Fibroblast of lung (primary cell): Measurements from ENCODE around the gene GH2. TPM values are rescaled to one million over a fixed set of nuclear protein-coding genes. Genes with fewer than 3 reads are reported as not detected.
"Not testable (repeated sequence)": the region's sequence is repeated elsewhere in the genome, so short reads cannot be mapped to it uniquely, and the experiment has no call there.

ENCODE experiments used
- DNase-seq, 2 donors: peaks; one replicate each; pipeline versions ENCODE4 v3.0.0 to v3.0.0-alpha.2; 2010; ENCODE audit warnings: low read depth in 2 of 2
- H2AFZ ChIP-seq: 2 replicates; pipeline ENCODE4 v1.5.1; 2012; ENCODE audit warnings: low read length, control low read depth, inconsistent platforms
- H3K27ac ChIP-seq: 2 replicates; pipeline ENCODE4 v1.5.1; 2011; ENCODE audit warnings: low read length, control low read depth; ENCODE audit not compliant: insufficient read depth
- H3K27me3 ChIP-seq: 2 replicates; pipeline ENCODE4 v1.5.1; 2011; ENCODE audit warnings: mild to moderate bottlenecking, low read length; ENCODE audit not compliant: control insufficient read depth, insufficient read depth
- H3K36me3 ChIP-seq: 2 replicates; pipeline ENCODE4 v1.5.1; 2011; ENCODE audit warnings: low read length; ENCODE audit not compliant: control insufficient read depth, insufficient read depth
- H3K4me1 ChIP-seq: 2 replicates; pipeline ENCODE4 v1.5.1; 2011; ENCODE audit warnings: low read length; ENCODE audit not compliant: control insufficient read depth, insufficient read depth; ENCODE audit errors: extremely low read depth
- H3K4me2 ChIP-seq: 2 replicates; pipeline ENCODE4 v1.5.1; 2011; ENCODE audit warnings: low read length, control low read depth; ENCODE audit not compliant: insufficient read depth; ENCODE audit errors: extremely low read depth
- H3K4me3 ChIP-seq, 4 experiments: fragments of 200-600 bp in 1 of 4; sonication (generic) in 1 of 4; replicated peaks in 1 of 4; 2 replicates each; pipeline ENCODE4 v1.5.1; 2011 to 2016; ENCODE audit warnings: low read length in 4 of 4, low read depth in 3 of 4, mild to moderate bottlenecking in 3 of 4, control low read depth in 2 of 4, inconsistent platforms in 1 of 4, mixed read lengths in 1 of 4; ENCODE audit not compliant: insufficient read depth in 1 of 4; ENCODE audit errors: control extremely low read depth in 1 of 4
- H3K79me2 ChIP-seq: 2 replicates; pipeline ENCODE4 v1.5.1; 2012; ENCODE audit warnings: mild to moderate bottlenecking, low read length, inconsistent platforms; ENCODE audit not compliant: control insufficient read depth, insufficient read depth
- H3K9ac ChIP-seq: 2 replicates; pipeline ENCODE4 v1.5.1; 2011; ENCODE audit warnings: mild to moderate bottlenecking, low read length, control low read depth; ENCODE audit not compliant: insufficient read depth
- H3K9me3 ChIP-seq: 2 replicates; pipeline ENCODE4 v1.5.1; 2012; ENCODE audit warnings: low read depth, low read length; ENCODE audit not compliant: control insufficient read depth, insufficient read depth
- H4K20me1 ChIP-seq: 2 replicates; pipeline ENCODE4 v1.5.1; 2011; ENCODE audit warnings: low read length; ENCODE audit not compliant: control insufficient read depth, insufficient read depth; ENCODE audit errors: extremely low read depth
- polyA plus RNA-seq, 2 donors: library from polyadenylated mRNA; depleted of rRNA in 1 of 2; stranded (reverse) in 1 of 2; unstranded in 1 of 2; fragments of >200 nt; gene quantifications; 2 replicates each; pipeline ENCODE4 v1.2.1, GENCODE V29; 2011 to 2012; ENCODE audit warnings: missing spikeins in 1 of 2
- total RNA-seq: library from RNA; depleted of rRNA; stranded (reverse); fragments of >200 nt; gene quantifications from 2 replicates; pipeline ENCODE4 v1.2.1, GENCODE V29; 2014
- TF ChIP-seq, protein P1 (sequence below), 2 donors: IDR thresholded peaks in 1 of 2; conservative IDR thresholded peaks in 1 of 2; 1 replicate in 1 of 2; 2 replicates in 1 of 2; pipeline ENCODE4 v1.5.1; 2011 to 2012; ENCODE audit warnings: low read length in 2 of 2, control low read depth in 1 of 2, inconsistent platforms in 1 of 2, low read depth in 1 of 2, mild to moderate bottlenecking in 1 of 2

GH2 gene
- total and polyA plus RNA-seq, 2 donors (not counting 1 experiment from before 2014, with no cell fraction given), result not detected

DNA sequence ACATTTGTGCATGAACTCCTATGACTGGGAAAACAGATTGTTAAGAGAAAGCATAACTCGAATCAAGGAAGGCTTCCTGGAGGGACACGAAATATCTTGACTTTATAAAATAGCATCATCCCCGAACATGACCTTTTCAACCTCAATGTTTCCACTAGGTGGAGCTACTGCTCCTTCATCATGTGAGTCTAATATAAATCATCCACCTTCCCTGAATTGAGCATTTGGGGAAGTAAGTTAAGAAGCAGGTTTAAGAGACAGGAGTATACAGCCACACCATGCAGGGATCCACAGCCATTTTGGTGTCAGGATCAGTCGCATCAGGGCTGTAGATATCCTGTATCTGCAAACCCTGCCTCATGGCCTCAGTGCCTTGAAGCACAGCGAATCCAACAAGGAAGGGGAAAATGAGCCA, 22.1 kb upstream of the GH2 start:
- H3K4me3 ChIP-seq, H3K36me3 ChIP-seq, H3K27me3 ChIP-seq, H4K20me1 ChIP-seq, H3K9ac ChIP-seq, H3K4me2 ChIP-seq, H2AFZ ChIP-seq, H3K79me2 ChIP-seq, H3K9me3 ChIP-seq, H3K27ac ChIP-seq, H3K4me1 ChIP-seq: not testable (repeated sequence)
- DNase-seq, result peak in 1 of 2 donors; percentile 8
- TF ChIP-seq, protein P1, sequence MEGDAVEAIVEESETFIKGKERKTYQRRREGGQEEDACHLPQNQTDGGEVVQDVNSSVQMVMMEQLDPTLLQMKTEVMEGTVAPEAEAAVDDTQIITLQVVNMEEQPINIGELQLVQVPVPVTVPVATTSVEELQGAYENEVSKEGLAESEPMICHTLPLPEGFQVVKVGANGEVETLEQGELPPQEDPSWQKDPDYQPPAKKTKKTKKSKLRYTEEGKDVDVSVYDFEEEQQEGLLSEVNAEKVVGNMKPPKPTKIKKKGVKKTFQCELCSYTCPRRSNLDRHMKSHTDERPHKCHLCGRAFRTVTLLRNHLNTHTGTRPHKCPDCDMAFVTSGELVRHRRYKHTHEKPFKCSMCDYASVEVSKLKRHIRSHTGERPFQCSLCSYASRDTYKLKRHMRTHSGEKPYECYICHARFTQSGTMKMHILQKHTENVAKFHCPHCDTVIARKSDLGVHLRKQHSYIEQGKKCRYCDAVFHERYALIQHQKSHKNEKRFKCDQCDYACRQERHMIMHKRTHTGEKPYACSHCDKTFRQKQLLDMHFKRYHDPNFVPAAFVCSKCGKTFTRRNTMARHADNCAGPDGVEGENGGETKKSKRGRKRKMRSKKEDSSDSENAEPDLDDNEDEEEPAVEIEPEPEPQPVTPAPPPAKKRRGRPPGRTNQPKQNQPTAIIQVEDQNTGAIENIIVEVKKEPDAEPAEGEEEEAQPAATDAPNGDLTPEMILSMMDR (conservative IDR thresholded peaks at IDR 0.05 in 1 of 2, IDR thresholded peaks at IDR 0.05 in 1 of 2; ENCODE audit: low read depth in 1 of 2, low read length in 2 of 2), result peak; percentile 25 to 31

DNA sequence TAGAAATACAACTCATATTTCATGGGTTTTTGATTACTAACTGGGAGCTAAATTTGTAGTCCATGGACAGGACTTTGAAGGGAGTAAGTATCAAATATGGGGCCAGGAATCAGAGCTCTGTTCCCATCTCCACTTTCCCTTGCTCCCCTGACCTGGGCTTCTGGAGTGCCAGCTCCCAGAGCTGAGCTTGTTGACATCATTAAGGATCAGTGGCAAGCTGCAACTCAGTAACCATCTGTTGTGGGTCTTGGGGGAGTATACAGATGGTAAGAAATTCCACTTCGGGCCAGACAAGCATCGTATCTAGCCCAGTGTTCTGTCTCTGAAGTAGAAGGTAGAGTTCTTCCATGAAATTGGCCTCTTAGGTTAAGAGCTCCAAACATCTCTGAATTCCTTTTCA, 20.2 kb upstream of the GH2 start:
- not testable (repeated sequence) for H3K36me3 ChIP-seq, H3K79me2 ChIP-seq, H3K4me2 ChIP-seq, H3K4me1 ChIP-seq, DNase-seq, H3K27me3 ChIP-seq, H3K9me3 ChIP-seq, H3K27ac ChIP-seq, H3K9ac ChIP-seq, H2AFZ ChIP-seq, H4K20me1 ChIP-seq, H3K4me3 ChIP-seq

DNA sequence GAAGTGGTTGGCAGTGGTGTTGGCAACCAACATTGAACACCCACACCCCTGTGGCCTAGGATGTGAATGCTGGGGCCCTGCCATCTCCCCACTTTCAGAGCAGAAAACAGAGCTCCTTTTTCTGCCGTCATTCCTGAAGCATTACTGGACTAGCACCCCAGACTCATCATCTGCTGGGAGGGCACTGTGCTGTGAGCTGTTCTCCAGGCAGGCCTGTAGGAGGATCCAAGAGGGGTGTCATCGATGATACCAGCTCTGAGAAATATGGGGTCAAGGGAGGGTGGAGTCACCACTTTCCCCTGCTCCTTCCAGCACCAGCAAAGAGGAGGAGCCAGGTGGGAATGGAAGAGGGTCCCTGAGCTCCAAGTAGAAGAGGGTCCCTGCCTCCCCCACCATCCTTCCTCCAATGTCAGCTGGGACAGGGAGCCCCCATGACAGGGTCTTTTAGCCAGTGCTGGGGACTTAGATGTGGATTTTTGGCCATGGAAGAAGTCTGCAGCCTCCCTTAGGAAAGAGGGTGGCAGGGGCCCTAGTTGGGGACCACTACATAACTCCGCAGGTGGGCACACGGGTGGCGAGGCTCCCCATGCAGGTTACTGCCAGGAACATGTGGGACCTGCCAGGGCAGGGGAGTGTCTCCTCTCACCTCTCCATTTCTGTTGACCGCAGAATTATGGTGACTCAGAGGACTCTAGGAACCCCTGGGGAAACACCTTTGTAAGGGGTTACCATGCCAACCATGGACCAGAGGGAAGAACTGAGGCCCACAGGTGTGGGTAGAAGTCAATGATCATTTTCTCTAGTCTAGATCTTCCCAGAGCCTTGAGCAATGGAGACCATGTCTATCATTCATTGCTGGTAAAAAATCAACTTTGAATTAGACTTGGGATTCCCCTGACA, 17.4 kb upstream of the GH2 start:
- not testable (repeated sequence) for H3K4me2 ChIP-seq, H3K27me3 ChIP-seq, H3K9me3 ChIP-seq, H3K4me1 ChIP-seq, H3K79me2 ChIP-seq, H2AFZ ChIP-seq, H3K4me3 ChIP-seq, H3K27ac ChIP-seq, H3K9ac ChIP-seq, H4K20me1 ChIP-seq, H3K36me3 ChIP-seq, DNase-seq

DNA sequence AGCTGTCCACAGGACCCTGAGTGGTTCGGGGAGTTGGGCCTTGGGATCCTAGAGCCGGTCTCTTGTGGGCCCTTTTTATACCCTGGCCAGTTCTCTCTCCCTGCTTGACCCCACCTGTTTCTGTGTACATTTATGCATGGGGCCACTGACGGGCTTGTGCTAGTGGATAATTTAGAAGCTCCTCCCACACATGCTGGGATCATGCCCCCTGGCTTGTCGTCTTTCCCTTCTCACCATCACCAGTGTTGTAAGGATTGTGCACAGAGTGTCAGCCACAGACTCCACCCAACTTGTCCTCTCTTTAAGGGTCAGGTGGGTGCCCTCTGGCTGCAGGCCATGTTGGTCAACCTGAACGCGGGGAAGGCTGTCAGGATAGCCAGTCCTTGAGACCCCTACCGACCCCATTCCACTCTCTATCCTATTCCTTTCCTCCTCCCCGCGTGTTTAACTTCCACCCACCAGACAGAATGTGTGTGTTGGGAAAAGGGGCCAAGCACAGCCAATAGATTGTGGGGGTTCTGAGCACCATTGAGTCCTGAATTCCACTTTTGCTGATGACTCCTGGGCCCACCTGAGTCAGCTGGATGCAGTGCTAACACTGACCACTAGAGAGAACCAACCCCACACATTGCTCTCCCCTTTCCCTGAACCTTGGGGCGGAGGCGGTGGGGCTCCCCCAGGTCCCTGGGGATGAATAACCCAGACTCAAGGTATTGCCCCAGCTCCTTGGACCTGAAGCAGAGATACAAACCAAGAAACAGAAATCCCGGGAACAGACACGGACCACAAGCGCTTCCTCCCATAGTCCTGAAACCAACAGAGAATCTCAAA, 15.0 kb upstream of the GH2 start, which contains the start of gene CSH1:
CSH1 (minus strand) TSS at position 51 of the 831 bp plus-strand sequence. CDS start 63 bp downstream, outside the sequence.
- DNase-seq, H2AFZ ChIP-seq, H4K20me1 ChIP-seq, H3K4me2 ChIP-seq, H3K79me2 ChIP-seq, H3K9ac ChIP-seq, H3K9me3 ChIP-seq, H3K4me3 ChIP-seq, H3K4me1 ChIP-seq, H3K36me3 ChIP-seq, H3K27ac ChIP-seq, H3K27me3 ChIP-seq: not testable (repeated sequence)

DNA sequence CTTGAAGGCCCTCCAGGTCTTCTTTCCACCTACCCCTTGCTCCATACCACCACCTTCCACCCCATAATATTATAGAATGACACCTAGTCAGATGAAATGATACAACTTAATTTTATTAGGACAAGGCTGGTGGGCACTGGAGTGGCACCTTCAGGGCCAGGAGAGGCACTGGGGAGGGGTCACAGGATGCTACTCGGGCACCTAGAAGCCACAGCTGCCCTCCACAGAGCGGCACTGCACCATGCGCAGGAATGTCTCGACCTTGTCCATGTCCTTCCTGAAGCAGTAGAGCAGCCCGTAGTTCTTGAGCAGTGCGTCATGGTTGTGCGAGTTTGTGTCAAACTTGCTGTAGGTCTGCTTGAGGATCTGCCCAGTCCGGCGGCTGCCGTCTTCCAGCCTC, 13.1 kb upstream of the GH2 start:
- H3K9ac ChIP-seq, H3K36me3 ChIP-seq, H4K20me1 ChIP-seq, H3K4me2 ChIP-seq, H3K4me3 ChIP-seq, DNase-seq, H3K4me1 ChIP-seq, H3K27ac ChIP-seq, H3K79me2 ChIP-seq, H3K9me3 ChIP-seq, H3K27me3 ChIP-seq, H2AFZ ChIP-seq: not testable (repeated sequence)

DNA sequence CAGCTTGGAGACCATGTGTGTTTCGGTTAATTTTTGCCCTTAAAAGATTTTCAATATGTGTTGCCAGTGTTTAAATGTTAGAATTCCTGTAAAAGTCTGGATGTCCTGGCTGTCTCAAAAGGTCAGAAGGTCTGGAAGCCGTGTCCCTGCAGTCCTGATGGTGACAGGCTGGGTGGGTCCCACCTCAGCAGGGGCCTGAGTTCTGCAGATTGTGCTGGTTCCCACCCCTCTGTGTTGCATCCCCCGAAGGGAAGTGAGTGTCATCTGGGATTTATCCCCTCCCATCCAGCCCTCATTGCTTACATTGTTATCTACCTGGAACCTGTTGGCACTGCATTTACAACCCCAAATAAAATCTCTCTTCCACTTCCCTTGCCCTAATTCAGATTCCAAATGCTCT, 12.3 kb upstream of the GH2 start:
- DNase-seq, H3K9ac ChIP-seq, H3K27me3 ChIP-seq, H3K79me2 ChIP-seq, H3K4me1 ChIP-seq, H3K4me2 ChIP-seq, H2AFZ ChIP-seq, H3K27ac ChIP-seq, H3K36me3 ChIP-seq, H3K4me3 ChIP-seq, H3K9me3 ChIP-seq, H4K20me1 ChIP-seq: not testable (repeated sequence)
